Panc1 (cell line): ENCODE measurements around the gene C5AR1.

Experiments
- POLR2AphosphoS5 ChIP-seq: IDR thresholded peaks from 2 replicates; pipeline ENCODE4 v1.6.1; 2012; ENCODE audit warnings: mild to moderate bottlenecking, low read depth, low read length, moderate library complexity
- SIN3A ChIP-seq: IDR thresholded peaks from 2 replicates; pipeline ENCODE4 v1.6.1; 2012; ENCODE audit warnings: low read depth, mild to moderate bottlenecking, low read length, moderate library complexity, borderline replicate concordance; ENCODE audit not compliant: insufficient read depth
- TF ChIP-seq, protein P1 (sequence below): fragments of 450-650 bp; IDR thresholded peaks from 2 replicates; pipeline ENCODE4 v1.5.1; 2017; ENCODE audit warnings: mild to moderate bottlenecking
- TF ChIP-seq, protein P2 (sequence below), 2 experiments: IDR thresholded peaks; 2 replicates each; pipeline ENCODE4 v1.6.1; 2011 to 2012; ENCODE audit warnings: low read depth in 2 of 2, control low read depth in 1 of 2, low read length in 1 of 2, mild to moderate bottlenecking in 1 of 2, moderate library complexity in 1 of 2; ENCODE audit not compliant: insufficient read depth in 1 of 2

DNA sequence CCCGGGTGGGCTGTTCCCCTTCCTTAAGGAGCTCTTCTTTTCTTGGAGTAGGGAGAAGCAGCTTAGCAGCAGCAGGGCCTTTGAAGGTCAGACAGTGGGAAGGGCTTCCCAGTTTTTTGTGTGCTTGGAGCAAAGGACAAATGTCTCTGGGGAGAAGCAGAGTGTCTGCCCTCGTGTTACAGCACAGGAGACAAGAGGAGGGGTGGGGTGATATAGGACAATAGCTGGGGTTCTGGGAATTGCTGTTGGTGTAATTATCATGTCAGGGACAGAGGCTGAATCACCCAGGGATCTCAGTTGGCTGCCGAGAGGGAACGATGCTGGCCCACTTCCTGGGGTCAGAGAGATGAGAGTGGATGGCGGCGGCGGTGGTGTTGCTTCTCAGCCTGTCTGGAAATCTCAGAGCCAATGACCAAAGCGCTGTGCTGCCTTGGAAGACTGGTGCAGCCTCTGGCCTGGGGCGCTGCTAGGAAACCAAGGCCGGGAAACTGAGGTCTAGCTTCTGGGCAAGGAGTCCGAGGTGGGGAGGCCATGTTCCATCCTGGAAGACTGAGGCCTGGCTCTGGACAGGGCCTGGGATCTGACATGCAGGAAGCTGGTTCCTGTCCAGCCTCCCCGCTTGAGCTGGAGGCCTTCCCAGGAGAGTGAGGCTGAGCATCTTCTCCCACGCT lies 33.7 kb upstream of the C5AR1 start:
- TF ChIP-seq POLR2AphosphoS5 (no peak), SIN3A (no peak)
- TF ChIP-seq, protein P1, sequence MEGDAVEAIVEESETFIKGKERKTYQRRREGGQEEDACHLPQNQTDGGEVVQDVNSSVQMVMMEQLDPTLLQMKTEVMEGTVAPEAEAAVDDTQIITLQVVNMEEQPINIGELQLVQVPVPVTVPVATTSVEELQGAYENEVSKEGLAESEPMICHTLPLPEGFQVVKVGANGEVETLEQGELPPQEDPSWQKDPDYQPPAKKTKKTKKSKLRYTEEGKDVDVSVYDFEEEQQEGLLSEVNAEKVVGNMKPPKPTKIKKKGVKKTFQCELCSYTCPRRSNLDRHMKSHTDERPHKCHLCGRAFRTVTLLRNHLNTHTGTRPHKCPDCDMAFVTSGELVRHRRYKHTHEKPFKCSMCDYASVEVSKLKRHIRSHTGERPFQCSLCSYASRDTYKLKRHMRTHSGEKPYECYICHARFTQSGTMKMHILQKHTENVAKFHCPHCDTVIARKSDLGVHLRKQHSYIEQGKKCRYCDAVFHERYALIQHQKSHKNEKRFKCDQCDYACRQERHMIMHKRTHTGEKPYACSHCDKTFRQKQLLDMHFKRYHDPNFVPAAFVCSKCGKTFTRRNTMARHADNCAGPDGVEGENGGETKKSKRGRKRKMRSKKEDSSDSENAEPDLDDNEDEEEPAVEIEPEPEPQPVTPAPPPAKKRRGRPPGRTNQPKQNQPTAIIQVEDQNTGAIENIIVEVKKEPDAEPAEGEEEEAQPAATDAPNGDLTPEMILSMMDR = no peak
- TF ChIP-seq, protein P2, sequence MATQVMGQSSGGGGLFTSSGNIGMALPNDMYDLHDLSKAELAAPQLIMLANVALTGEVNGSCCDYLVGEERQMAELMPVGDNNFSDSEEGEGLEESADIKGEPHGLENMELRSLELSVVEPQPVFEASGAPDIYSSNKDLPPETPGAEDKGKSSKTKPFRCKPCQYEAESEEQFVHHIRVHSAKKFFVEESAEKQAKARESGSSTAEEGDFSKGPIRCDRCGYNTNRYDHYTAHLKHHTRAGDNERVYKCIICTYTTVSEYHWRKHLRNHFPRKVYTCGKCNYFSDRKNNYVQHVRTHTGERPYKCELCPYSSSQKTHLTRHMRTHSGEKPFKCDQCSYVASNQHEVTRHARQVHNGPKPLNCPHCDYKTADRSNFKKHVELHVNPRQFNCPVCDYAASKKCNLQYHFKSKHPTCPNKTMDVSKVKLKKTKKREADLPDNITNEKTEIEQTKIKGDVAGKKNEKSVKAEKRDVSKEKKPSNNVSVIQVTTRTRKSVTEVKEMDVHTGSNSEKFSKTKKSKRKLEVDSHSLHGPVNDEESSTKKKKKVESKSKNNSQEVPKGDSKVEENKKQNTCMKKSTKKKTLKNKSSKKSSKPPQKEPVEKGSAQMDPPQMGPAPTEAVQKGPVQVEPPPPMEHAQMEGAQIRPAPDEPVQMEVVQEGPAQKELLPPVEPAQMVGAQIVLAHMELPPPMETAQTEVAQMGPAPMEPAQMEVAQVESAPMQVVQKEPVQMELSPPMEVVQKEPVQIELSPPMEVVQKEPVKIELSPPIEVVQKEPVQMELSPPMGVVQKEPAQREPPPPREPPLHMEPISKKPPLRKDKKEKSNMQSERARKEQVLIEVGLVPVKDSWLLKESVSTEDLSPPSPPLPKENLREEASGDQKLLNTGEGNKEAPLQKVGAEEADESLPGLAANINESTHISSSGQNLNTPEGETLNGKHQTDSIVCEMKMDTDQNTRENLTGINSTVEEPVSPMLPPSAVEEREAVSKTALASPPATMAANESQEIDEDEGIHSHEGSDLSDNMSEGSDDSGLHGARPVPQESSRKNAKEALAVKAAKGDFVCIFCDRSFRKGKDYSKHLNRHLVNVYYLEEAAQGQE (IDR thresholded peaks at IDR 0.05; ENCODE audit: insufficient read depth in 1 of 2, low read depth in 2 of 2, low read length in 1 of 2) = no peak
